22Rv1 (cell line): ENCODE measurements around the gene HAVCR2.

ENCODE experiments used
- H3K27ac ChIP-seq: fragments of 450-650 bp; 2 replicates; pipeline ENCODE4 v1.5.1; 2017
- CTCF ChIP-seq: fragments of 450-650 bp; IDR thresholded peaks from 2 replicates; pipeline ENCODE4 v1.5.1; 2017; ENCODE audit warnings: mild to moderate bottlenecking
- ZFX ChIP-seq: fragments of 450-650 bp; IDR thresholded peaks from 2 replicates; pipeline ENCODE4 v1.6.1; 2017; ENCODE audit warnings: antibody characterized with exemption, borderline replicate concordance

HAVCR2 gene

GRCh38 chr5:157108976-157109375, at the start of gene HAVCR2:
Gene HAVCR2, minus strand, starts transcription at chr5:157109044. Its CDS starts 61 bp downstream, at chr5:157108983.
- no peak for TF ChIP-seq CTCF
- no peak for TF ChIP-seq ZFX
- no peak within 1 kb of the TSS for H3K27ac ChIP-seq

GRCh38 chr5:157157293-157157891, 48.5 kb upstream of the HAVCR2 start:
- H3K27ac ChIP-seq = no peak overlapping the region
- no peak for TF ChIP-seq ZFX

GRCh38 chr5:157155297-157155696, 46.5 kb upstream of the HAVCR2 start:
- no peak overlapping the region for H3K27ac ChIP-seq
- TF ChIP-seq ZFX (no peak), CTCF (no peak)

GRCh38 chr5:157150995-157151394, 42.2 kb upstream of the HAVCR2 start:
- TF ChIP-seq CTCF = no peak
- no peak for TF ChIP-seq ZFX
- no peak overlapping the region for H3K27ac ChIP-seq

GRCh38 chr5:157148734-157149615, 40.1 kb upstream of the HAVCR2 start:
- H3K27ac ChIP-seq = no peak overlapping the region
- TF ChIP-seq CTCF = peak; percentile 91
- no peak for TF ChIP-seq ZFX

GRCh38 chr5:157143127-157143971, 34.5 kb upstream of the HAVCR2 start:
- H3K27ac ChIP-seq = peak overlapping the region; percentile 77
- no peak for TF ChIP-seq ZFX
- TF ChIP-seq CTCF = no peak

- no peak for TF ChIP-seq ZFX
- no peak for TF ChIP-seq CTCF
- H3K27ac ChIP-seq = peak within 1 kb of the TSS; percentile 77
These were observed 33.7 kb upstream of the HAVCR2 start, which contains the start of gene MED7 for GRCh38 chr5:157142317-157143126. Gene MED7, minus strand, starts transcription at chr5:157142865. Its CDS starts 3,434 bp downstream, at chr5:157139431.
